NCI-H345 (cell line): ENCODE results near the gene IKBKE.

Source experiments
- DNase-seq: peaks from one replicate; lab custom pipeline; 2025; lab: John Stamatoyannopoulos, UW

IKBKE gene

DNA sequence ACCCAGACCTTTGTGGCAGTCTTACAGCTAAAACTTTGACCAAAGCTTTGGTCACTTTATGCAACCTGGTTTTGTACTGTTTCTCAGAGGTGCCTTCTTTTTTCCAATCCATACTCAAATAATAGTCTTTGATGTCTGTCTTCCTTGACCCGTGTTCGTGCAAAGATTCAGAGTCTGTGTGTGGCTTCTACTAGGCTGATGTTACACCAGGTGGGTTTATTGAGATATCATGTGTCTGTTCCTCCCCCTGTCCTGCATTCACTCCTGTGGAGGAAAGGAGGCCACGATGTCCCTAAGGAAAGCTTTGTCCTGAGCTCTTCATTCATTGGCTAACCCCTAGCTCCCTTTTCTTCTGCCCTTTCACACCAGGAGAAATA lies 15.0 kb upstream of the IKBKE start:
- DNase-seq = no peak

DNA sequence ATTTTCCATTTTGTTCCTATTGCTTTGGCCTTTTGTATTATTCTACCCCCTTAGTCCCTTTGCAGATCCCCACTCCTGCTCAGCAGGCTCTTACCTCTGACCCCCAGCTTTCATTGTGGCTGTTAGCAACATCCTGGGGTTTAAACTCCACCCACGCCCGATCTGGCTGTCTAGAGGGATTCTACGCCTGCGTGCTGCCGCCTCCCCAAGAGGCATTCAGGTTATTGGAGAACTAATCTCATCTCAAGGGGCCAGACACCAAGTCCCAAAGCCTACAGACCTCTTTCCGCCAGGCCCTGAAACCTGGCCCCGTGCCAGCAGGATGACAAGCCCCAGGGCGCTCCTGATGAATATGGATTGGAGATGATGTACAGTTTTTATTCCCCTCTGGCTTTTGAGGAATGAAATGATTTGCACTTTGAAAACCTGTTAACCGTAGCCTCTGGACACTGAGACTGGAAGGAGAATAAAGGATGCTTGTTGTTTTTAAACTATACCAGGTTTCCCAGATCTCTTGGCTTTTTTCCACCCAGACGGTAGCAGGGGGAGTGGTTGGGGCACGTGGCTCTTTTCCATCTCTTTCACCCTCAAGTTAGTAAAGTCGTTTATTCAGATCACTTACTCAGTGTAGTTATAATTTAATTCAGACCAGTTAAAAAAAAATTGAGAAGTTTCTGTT lies 14.5 kb upstream of the IKBKE start:
- DNase-seq = peak; percentile 80

DNA sequence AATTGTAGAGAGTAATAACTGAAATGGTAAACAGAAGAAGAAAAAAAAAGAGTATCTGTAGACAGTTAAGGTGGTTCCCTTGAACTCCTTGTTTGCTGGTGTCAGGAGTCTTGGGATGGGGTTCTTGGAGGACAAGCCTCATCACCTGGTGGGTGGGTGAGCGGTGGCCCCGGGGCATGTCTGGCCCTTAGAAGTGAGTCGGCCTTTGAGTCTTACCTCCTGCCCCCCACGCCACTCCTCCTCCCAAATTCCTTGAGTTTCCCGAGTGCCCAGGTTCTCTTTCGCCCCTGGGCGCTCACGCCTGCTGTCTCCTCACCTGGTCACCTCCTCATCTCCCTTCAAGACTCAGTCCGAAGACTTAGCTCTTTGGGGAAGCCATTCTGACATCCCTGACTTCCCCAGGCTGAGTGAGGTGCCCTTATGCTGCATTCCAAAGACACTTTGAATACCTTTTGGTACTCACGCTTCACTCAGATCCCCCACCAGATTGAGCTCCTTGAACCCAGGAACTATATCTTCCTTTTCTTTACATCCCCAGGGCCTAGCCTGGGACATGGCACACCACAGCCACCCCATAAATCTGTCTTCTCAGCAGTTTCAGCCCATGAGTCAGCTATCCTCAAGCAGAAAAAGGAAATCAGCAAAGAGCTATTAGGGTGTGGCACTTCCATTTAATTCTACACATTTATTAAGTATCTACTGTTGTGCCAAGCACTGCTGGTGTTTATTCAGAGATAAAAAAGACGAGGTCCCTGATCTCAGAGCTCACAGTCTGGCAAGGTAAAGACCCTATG lies 13.5 kb upstream of the IKBKE start:
- no peak for DNase-seq

DNA sequence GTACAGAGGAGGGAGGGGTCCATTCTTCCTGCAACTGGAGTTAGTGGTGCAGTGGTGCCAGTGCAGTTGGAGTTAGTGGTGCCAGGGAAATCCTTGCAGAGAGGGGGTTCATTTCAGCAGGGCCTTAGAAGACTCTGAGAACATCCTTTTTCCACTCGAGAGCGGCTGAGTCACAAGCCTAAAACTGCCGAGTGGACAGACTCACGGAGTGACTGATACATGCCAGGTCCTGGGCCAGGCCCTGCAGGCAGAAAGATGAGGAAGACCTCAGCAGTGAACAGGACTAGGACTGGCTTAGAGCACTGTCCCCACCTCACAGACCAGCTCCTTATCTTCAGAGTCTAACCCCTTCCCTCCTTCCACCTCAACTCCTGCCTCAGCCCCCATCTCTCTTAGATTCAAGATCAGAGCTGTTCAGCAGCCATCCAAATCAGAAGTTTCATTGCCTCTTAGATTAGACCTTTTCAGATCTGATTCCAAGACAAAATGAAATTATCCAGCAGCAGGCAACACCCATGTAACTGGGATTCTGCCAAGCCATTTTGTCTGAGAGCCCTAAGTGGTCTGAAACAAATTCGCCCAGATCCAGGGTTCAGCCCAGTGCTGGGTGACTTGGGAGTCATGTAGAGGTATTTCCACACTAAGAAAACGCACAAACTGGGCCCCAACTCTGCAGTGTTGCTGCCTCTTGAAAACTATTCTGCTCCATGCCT lies 12.7 kb upstream of the IKBKE start:
- DNase-seq = no peak

DNA sequence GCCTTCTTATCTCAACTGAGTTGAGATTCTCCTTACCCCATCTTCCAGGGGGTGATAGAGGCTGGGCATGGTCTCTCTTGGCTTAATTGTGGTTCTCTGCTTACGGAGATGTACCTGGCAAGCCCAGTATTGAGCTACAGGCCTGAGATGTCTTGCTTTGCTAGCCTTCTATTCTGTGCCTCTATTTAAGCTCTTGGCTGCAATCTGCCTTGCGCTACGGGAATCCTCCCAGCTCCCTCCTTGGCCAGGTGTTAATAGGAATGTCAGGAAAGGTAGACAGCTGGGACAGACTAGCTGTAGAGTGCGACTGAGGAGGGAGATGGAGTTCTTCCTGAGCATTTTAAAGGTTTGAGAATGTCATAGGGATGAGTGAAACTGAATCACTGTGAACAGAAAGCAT lies 10.6 kb upstream of the IKBKE start:
- no peak for DNase-seq

DNA sequence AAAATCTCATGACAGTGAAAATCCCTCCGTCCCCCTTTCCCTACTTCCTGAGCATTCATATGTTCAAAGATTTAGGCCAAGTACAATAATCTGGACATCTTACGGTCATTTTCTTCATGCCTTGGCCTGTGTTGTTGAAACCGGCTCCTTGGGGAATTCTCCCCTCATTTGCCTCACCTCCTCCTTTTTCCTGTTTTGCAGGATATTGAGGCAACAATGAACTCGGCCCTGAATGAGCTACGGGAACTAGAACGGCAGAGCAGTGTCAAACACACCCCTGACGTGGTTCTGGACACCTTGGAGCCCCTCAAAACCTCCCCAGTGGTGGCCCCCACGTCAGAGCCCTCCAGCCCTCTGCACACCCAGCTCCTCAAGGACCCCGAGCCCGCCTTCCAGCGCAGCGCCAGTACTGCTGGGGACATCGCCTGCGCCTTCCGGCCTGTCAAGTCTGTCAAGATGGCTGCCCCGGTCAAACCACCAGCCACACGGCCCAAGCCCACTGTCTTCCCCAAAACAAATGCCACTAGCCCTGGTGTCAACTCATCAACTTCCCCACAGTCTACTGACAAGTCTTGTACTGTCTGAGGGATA lies 9.3 kb upstream of the IKBKE start:
- no peak for DNase-seq

DNA sequence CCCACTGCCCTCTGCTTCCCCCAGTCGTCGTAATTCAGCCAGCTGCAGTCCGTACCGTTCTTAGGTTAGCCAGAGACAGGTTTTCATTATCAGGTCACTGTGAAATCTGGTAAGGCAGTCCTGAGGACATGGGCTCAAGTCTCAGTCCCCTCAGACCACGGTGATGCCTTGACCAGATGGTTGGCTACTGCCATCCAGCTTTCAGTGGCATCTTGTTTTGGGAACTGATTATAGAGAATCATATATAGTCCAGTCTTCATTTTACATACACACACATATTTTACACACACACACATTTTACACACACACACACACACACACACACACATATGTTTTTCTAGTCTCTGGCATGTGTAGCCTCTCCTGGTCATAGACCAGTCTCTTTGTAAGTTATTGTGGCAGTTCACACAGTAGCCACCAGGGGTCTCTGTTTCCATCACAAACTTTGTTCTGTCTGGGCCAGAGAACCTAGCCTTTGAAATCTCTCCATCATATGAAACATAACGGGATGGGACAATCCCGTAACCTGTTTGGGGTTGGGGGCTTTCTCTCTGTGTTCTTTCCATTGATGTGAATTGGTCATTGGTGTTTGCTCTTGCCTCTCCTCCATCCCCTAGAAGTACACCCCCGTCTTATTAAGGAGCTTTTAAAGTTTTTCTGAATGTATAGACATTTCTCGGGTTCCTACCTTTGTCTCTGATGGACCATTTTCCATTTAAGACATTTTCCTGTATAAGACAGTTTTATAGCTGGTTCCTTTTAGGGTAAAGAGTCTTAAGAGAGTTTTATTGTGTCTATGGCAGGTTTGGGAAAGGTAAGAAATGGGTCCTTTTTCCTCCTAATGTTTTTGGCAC lies 8.4 kb upstream of the IKBKE start:
- DNase-seq = peak; percentile 58

DNA sequence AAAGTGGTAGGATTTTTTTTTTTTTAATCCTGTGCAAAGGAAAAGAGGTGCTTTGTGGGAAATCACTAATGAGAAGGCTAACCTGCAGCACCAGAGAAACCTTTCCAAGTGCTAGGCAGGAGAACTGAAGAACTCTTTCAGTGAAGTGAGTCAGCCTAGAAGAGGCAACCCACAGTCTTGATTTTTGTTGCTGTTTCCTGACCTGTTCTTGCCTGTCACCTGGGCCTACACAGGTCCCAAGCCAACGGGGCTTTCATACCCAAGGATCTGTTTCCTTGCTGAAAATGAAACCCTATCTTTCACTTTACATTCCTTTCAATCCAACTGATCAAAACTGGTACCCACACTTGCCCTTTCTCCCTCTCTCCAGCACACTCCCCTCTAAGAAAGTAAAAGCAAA lies 7.1 kb upstream of the IKBKE start:
- no peak for DNase-seq

DNA sequence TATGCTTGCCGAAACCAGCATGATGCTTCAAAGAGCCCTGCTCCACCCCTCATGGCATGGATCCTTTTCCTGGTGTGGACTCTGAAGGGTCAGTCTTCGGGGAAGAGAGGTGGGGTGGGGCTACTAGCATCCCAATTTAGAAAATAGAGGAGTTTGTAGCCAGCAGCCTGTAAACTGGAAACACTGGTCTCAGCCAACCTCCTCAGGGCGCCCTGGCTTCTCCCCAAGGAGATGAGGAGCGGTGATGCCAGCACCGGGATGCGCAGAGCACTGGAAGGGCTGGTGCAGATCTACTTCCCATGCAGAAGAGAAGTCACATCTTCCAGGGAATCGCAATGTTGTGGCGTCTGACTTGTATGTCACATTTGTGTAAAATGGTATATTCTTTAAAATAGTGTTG lies 6.4 kb upstream of the IKBKE start:
- no peak for DNase-seq

DNA sequence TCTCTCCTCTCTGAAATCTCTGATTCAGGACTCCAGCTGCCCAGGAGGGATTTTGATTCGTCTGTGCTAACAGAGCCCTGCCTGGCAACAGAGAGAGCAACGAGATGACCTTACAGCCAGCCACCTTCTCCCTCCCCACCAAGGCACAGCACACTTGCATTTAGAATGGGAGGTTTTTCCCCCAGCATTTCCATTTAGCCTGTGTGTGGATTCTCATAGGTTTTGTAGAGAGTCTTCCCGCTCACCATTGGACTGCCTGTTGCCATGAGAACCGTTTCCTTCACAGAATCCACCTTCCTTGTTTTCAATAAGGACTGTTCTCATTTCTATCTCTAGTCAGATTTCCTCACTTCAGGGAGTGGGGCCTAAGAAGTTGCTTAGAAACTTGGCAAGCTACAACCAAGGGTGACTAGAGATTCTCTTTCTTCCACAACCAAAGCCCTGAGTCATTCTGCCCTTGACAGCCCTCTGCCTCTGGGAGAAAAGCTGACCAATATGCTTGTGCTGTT lies 5.8 kb upstream of the IKBKE start:
- DNase-seq = no peak

DNA sequence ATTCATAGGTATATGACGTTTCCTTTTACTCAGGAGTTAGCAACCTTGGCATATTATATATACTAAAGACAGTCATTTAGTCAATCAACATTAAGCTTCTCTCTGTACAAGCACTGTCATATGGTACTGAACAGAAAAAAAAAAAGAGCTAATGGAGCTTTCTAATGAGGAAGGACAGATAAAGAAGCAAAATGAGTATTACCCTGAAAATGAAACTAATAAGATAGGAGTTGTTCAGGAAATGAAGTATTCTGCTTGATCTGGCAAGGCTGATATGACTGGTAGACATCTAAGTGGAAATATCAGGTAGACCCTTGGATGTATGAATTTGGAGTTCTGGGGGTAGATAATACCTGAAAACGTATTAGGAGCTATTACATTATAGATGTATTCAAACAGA lies 4.3 kb upstream of the IKBKE start:
- no peak for DNase-seq

DNA sequence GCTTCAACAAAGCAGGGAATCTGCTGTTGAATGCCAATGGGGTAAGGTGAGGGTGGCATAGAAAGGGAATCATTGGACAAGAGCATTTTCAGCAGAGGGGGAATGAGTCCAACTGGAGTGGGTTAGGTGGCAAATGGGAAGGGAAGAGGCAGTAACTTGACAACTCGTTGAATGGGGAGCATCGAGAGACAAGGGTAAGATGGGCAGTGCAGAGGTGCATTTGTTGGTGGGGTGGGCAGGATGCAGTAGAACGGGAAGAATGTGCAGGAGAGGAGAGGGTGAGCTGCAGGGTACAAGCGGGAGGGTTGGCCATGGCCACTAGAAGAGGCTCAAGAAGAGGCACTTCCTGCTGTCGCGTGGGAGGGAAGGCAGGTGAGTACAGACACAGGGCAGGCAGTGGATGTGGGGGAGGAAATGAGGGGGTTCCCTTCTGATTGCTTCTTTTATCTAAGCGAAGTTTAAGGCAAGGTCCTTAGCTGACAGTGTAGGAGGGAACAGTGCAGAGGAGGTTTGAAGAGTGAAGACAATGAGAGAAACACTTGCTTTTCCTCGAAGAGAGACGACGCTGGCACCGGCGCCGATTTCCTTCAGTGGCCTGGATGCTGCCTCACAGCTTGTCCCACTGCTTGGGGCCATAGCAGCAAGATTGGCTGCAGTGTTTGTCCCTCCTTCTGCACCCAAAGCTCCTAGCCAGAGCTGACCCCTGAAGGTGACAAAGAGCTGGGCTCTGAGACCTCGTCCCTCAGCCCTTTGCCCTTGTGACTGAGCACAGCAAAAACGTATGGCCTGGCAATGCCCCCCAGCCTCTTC lies 3.2 kb upstream of the IKBKE start:
- DNase-seq = no peak

DNA sequence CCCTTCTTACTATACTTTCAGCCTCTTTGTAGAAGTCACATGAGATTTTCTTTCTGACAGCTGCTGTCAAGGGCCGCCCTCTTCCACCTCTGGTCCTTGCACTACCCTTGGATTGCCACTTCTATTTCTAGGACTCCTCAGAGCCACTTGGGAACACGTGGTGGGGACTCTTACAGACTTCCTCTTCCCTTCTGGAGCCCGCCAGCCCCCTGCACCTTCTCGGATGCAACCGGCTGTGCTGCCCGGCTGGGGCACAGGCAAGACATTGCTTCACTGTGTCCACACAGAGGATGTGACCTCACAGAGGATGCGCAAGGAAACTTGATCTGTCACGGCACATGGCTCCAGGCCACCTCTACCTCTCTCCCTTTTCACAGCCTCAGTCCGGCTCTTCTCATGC lies 2.4 kb upstream of the IKBKE start:
- no peak for DNase-seq

DNA sequence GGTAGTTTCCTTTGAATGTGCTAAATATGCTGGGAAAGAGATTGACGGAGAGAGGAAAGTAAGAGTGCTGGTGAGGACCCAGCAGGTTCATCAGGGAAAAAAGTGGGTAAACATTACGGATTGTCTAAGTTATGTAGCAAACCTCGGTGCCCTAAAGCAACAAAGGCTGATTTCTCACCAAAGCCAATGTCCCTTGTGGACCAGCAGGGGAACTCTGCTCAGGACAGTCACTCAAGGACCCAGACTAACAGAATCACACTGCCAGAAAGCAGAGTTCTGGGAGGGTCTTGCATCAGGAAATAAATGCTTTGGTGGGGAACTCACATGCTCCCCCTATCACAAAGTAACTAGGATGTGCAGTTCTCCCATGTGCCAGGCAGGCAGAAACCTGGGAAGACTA lies 1.7 kb upstream of the IKBKE start:
- no peak for DNase-seq

DNA sequence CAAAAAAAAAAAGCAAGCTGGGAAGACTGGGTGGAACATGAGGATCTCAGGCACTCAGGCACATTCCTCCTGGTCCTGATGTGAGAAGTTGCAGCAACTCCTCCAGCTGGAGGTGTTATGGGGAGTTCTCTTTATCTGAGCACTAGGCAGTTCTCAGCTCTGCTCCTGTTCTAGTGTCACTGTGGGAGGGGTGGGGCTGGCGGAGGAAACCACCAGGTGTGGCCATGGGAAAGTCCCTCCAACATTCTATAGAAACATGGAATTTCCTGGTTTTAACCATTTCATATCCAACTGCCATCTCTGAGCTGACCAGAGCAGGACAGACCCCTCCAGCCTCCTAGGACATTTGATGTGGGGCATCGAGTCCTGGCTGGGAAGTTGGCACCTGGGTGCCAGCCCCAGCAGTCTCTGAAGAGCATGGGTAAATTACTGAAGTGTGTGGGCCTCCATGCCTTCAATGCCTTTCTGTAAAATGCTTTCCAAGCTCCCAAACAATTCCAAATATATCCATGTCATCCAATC lies 804 bp upstream of the IKBKE start:
- no peak for DNase-seq

DNA sequence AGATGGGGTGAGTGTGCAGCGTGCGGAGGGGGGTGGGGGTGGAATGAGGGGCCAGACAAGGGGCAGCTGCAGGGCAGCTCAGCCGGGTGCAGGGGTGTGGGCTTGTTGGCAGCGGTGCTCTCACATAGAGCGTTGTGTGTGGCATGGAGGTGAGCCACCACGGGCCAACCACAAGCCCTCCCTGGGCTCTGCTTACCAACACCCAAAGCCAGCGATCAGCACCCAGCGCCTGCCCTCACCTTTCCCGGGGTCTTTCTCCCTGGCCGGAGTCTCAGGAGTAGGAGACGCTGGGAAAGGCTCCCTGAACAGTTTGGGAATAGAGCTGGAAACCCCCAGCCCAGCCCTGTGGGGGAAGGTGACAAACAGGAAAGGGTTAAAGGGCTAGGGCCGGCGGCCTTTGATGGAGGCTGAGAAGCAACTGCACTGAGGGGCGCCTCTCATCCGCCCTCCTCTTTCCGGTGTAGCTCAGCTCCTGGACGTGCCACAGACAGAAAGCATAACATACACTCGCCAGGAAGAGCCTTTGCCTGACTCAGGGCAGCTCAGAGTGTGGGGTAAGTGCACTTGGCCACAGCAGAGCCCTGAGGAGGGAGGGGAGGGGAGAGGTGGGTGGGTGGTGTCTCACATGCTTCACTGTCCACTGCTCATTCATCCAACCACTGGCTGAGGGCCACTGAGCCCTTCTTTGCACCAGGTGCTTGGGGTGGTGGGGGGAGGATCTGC lies 577 bp downstream of the IKBKE start:
- DNase-seq = no peak

DNA sequence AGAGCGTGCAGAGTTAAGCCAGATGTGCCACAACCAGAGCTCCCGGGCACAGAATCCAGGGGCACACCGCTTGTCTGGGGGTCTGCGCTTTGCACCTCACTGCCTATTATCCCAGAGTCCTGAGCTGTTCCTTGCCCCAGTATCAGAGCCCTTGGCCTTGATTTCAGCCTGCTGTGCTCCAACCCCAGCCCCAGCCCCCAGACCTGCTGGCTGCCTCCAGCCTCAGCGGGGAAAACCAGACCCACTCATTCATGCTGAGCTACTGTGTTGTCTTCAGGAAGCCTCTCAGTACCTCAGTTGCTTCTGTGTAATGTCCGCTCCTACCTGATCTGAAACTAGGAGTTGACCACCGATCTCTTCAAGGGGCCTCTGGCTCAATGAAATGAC lies 1.1 kb downstream of the IKBKE start:
- DNase-seq = no peak

DNA sequence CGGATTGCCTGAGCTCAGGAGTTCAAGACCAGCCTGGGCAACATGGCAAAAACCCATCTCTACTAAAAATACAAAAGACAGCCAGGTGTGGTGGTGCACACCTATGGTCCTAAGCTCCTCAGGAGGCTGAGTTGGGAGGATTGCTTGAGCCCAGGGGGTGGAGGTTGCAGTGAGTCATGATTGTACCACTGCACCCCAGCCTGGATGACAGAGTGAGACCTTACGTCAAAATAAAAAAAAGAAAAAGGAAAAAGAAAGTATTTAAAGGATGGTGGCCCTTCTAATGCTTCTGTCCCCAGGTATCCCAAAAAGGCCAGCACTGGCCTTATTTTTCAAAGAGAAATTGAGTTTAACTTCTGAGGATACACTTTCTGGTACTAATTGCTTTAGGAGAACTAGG lies 1.7 kb downstream of the IKBKE start:
- no peak for DNase-seq

DNA sequence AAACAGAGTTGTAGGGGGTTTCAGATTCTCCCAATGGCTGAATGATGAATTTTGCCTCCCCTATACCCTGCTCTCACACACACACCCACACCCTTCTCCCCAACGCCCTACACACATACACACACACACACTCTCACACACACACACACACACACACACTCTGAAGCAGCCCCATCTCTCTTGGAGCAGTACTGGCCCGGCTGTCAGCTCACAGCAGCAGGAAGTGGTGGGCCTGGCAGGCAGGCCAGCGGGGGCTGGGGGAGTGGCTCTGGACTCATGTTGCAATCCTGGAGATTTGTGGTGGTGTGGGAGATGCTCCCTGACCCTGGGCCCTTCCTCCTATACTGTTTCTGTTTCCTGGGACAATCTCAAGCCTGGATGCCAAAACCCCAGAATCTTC lies 2.2 kb downstream of the IKBKE start:
- DNase-seq = no peak

DNA sequence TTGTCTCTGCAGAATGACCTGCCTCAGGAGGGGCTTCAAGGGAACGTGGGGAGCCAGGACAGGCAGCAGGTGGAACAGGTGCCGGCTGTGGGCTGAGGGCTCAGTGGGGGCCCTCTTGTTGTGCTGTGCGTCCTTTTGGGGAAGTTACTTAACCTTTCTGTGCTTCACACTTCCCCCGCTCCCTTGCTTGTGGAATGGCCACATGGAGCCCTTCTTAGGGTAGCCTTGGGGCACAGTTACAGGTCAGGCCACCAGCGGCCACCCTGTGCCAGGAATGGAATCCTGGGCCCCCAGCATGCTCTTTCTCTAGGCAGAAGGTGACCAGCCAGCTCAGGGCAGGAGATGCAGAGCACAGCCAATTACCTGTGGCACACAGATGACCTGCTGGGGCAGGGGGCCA lies 2.6 kb downstream of the IKBKE start:
- DNase-seq = no peak
